WI38 (cell line): ENCODE measurements around the gene PXDN.

Source experiments
- H3K4me3 ChIP-seq: 2 replicates; pipeline ENCODE4 v1.5.1; 2011; ENCODE audit warnings: low read depth, mild to moderate bottlenecking, control low read depth, low read length
- CTCF ChIP-seq: IDR thresholded peaks from 2 replicates; pipeline ENCODE4 v1.5.1; 2012; ENCODE audit warnings: low read depth, mild to moderate bottlenecking, control low read depth, low read length

PXDN gene

GRCh38 chr2:1636791-1637415 is 107.4 kb downstream of the PXDN start:
- no peak for TF ChIP-seq CTCF
- H3K4me3 ChIP-seq: no peak overlapping the region

GRCh38 chr2:1635823-1636222 is 108.5 kb downstream of the PXDN start:
- TF ChIP-seq CTCF: no peak
- H3K4me3 ChIP-seq: no peak overlapping the region

- no peak overlapping the region for H3K4me3 ChIP-seq
- TF ChIP-seq CTCF: no peak
Observed at GRCh38 chr2:1634681-1635341, 109.5 kb downstream of the PXDN start.

- TF ChIP-seq CTCF: no peak
- H3K4me3 ChIP-seq: no peak overlapping the region
Observed at GRCh38 chr2:1633936-1634587, 110.3 kb downstream of the PXDN start.

- H3K4me3 ChIP-seq: no peak overlapping the region
- no peak for TF ChIP-seq CTCF
Observed at GRCh38 chr2:1633092-1633671, 111.1 kb downstream of the PXDN start.

GRCh38 chr2:1632510-1632909 is 111.8 kb downstream of the PXDN start:
- no peak overlapping the region for H3K4me3 ChIP-seq
- no peak for TF ChIP-seq CTCF

- no peak for TF ChIP-seq CTCF
- H3K4me3 ChIP-seq: no peak overlapping the region
Observed at GRCh38 chr2:1632002-1632348, 112.3 kb downstream of the PXDN start.
